Osteocyte (in vitro differentiated cells): ENCODE measurements around the gene GRIA4. TPM values are rescaled to one million over a fixed set of nuclear protein-coding genes. Genes with fewer than 3 reads are reported as not detected.

Experiments
- DNase-seq: peaks from one replicate; pipeline ENCODE4 v3.0.0; 2021; ENCODE audit warnings: mixed read lengths; ENCODE audit not compliant: unreplicated experiment; ENCODE audit errors: extremely low spot score
- H3K27ac Mint-ChIP-seq: one replicate; pipeline ENCODE4 v1.8.0; 2021; ENCODE audit warnings: mild to moderate bottlenecking, mixed read lengths; ENCODE audit not compliant: unreplicated experiment
- H3K27me3 Mint-ChIP-seq: one replicate; pipeline ENCODE4 v1.8.0; 2021; ENCODE audit warnings: mixed read lengths; ENCODE audit not compliant: unreplicated experiment
- H3K36me3 Mint-ChIP-seq: one replicate; pipeline ENCODE4 v1.8.0; 2021; ENCODE audit warnings: mixed read lengths; ENCODE audit not compliant: unreplicated experiment
- H3K4me1 Mint-ChIP-seq: one replicate; pipeline ENCODE4 v1.8.0; 2021; ENCODE audit warnings: mixed read lengths; ENCODE audit not compliant: unreplicated experiment
- H3K4me3 Mint-ChIP-seq: one replicate; pipeline ENCODE4 v1.8.0; 2021; ENCODE audit warnings: mild to moderate bottlenecking, moderate library complexity, mixed read lengths; ENCODE audit not compliant: unreplicated experiment
- H3K9me3 Mint-ChIP-seq: one replicate; pipeline ENCODE4 v1.8.0; 2021; ENCODE audit warnings: mixed read lengths; ENCODE audit not compliant: unreplicated experiment
- CTCF ChIP-seq: fragments of 200-600 bp; sonication (generic); IDR thresholded peaks from 2 replicates; pipeline ENCODE4 v1.5.0; 2021; ENCODE audit warnings: antibody characterized with exemption, mild to moderate bottlenecking, moderate library complexity
- total RNA-seq: library from RNA; stranded (reverse); gene quantifications from 2 replicates; pipeline ENCODE4 v1.2.1, GENCODE V29; 2021

The GRIA4 gene
- total RNA-seq, 1 donor from 2014 or later = not detected

DNA sequence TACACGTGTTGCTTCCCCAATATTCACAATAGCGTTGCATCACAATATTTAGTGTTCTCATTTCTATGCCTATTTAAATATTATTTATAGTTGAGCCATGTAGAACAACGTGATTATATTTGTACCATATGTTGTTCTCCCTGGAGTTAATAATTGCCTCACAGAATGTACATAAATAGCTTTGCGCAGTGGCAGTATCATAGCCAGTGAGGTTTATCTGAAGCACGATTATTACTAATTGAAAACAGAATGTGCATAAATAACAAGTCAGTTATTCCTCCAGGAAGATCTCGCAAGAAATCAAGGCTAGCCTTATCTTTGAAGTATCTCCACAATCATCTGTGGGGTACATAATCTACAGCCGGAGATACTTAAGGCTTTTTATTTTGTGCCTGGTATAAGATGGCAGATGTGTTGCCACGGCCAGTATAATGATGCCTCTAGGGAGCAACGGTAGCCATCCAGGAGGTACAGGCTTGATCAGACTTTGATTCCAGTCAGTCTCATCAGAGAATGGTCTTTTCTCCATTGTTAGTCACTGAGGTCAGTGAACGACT lies 214.7 kb downstream of the GRIA4 start:
- peaks cover 4% of the 10 kb centered on the region for H3K27me3 Mint-ChIP-seq
- no peak for TF ChIP-seq CTCF
- H3K9me3 Mint-ChIP-seq = no peaks in the 10 kb centered on the region

DNA sequence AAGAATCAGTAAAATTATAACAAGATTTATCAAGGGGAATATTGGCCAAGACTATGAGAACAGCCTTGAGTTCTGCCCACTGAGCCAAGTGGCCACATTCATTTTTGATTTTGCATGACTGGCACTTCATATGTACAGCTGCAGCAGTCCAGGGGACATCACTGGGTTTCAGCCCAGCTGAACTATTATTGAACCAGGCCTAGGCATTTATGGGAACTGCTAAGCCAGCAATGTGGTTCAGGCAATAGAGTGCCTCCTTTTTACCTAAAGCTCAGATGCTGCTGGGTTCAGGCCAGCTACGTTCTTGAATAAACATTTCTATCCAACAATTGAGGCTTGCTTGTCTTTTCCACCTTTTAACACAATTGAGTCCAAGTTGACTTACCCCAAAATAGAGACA lies 215.3 kb downstream of the GRIA4 start:
- DNase-seq = no peak
- peaks cover 5% of the 10 kb centered on the region for H3K27me3 Mint-ChIP-seq
- no peaks in the 10 kb centered on the region for H3K36me3 Mint-ChIP-seq
- TF ChIP-seq CTCF = no peak
- H3K4me1 Mint-ChIP-seq = no peaks in the 10 kb centered on the region
- no peaks in the 10 kb centered on the region for H3K9me3 Mint-ChIP-seq
- H3K27ac Mint-ChIP-seq = no peak overlapping the region
- no peak overlapping the region for H3K4me3 Mint-ChIP-seq

More for the DNA sequence above, 214.7 kb downstream of the GRIA4 start:
- no peaks in the 10 kb centered on the region for H3K4me1 Mint-ChIP-seq
- no peak overlapping the region for H3K27ac Mint-ChIP-seq
- H3K4me3 Mint-ChIP-seq = no peak overlapping the region
- DNase-seq = no peak
- no peaks in the 10 kb centered on the region for H3K36me3 Mint-ChIP-seq

- H3K4me3 Mint-ChIP-seq = no peak overlapping the region
- no peak for DNase-seq
- no peaks in the 10 kb centered on the region for H3K36me3 Mint-ChIP-seq
- H3K27me3 Mint-ChIP-seq = peaks cover 9% of the 10 kb centered on the region
- H3K9me3 Mint-ChIP-seq = no peaks in the 10 kb centered on the region
- H3K4me1 Mint-ChIP-seq = no peaks in the 10 kb centered on the region
- TF ChIP-seq CTCF = no peak
- H3K27ac Mint-ChIP-seq = no peak overlapping the region
Measured at GRCh38 chr11:105827906-105828305, 218.0 kb downstream of the GRIA4 start.

GRCh38 chr11:105829084-105829483 lies 219.2 kb downstream of the GRIA4 start:
- Mint-ChIP-seq H3K27ac (no peak overlapping the region), H3K4me3 (no peak overlapping the region), H3K9me3 (no peaks in the 10 kb centered on the region), H3K4me1 (no peaks in the 10 kb centered on the region), H3K27me3 (peaks cover 9% of the 10 kb centered on the region), H3K36me3 (no peaks in the 10 kb centered on the region)
- no peak for DNase-seq
- TF ChIP-seq CTCF = no peak

- Mint-ChIP-seq H3K4me3 (no peak overlapping the region), H3K36me3 (no peaks in the 10 kb centered on the region), H3K4me1 (peaks cover 1% of the 10 kb centered on the region), H3K27ac (no peak overlapping the region), H3K9me3 (no peaks in the 10 kb centered on the region), H3K27me3 (peaks cover 8% of the 10 kb centered on the region)
- DNase-seq = no peak
- no peak for TF ChIP-seq CTCF
Measured at GRCh38 chr11:105834461-105834860, 224.6 kb downstream of the GRIA4 start.
